ENCODE data around the gene GMIP.

Gene GMIP

GRCh38 chr19:19657397-19657783 is 13.9 kb upstream of the GMIP start:
- TF ChIP-seq USF1 (IDR thresholded peaks at IDR 0.05) (no peak), FOXM1 (IDR thresholded peaks at IDR 0.05; ENCODE audit: borderline replicate concordance, low read depth) (no peak), CREB1 (IDR thresholded peaks at IDR 0.05; ENCODE audit: low read depth) (no peak), CEBPB (IDR thresholded peaks at IDR 0.05) (no peak), TCF12 (IDR thresholded peaks at IDR 0.05; ENCODE audit: low read depth) (no peak), YY1 (IDR thresholded peaks at IDR 0.05; ENCODE audit: low read depth) (no peak), NFIC (IDR thresholded peaks at IDR 0.05) (no peak), TEAD4 (IDR thresholded peaks at IDR 0.05) (no peak), RAD21 (IDR thresholded peaks at IDR 0.05; ENCODE audit: low read depth) (no peak), REST (IDR thresholded peaks at IDR 0.05; ENCODE audit: low read depth) (no peak), MAX (IDR thresholded peaks at IDR 0.05) (no peak), ZBTB7A (IDR thresholded peaks at IDR 0.05; ENCODE audit: low read depth) (no peak), EGR1 (IDR thresholded peaks at IDR 0.05) (no peak)

DNA sequence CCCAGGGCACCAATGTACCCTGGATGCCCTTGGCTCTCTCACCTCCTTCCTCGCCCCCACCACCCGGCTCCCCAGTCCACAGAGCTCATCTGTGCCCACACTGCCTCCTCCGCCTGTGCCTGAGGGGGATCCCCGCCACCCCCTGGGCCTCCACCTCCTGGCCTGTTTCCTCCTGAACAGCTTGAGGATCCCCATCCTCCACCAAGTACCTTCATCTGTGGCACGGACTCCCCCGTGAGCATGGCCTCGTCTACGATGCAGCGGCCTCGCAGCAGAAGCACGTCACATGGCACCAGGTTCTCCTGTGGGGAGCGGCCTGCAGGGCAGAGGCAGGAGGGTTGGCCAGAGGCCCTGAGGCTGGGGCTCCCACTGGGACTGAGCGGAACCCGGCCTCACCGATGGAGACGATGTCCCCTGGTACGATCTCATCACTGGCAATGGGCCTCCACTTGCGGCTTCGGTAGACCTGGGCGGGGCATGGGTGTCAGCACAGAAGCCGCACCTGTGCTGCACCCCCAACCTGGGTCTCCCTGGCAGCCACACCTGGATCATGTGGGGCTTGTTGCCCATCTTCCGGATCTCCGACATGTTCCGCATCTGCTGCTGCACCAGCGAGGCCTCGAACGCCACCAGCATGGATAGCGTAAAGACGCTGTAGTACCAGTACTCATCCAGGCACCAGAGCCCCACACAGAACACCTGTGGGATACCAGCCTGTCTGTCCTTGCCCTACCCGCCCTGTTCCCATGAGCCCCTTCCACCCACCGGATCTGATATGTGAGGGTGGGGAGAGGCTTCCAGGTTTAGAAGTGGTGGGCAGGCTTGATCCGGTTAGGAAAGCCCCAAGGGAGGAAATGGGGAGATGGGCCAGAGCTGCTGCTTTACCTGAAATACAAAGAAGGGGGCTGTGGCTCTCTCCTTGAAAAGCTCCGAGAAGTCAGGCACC is 13.3 kb upstream of the GMIP start:
- TF ChIP-seq ZBTB7A (IDR thresholded peaks at IDR 0.05; ENCODE audit: low read depth) = no peak
- TF ChIP-seq TAF1 (IDR thresholded peaks at IDR 0.05; ENCODE audit: low read depth) = no peak
- TF ChIP-seq MAX (IDR thresholded peaks at IDR 0.05) = no peak
- TF ChIP-seq EP300 (IDR thresholded peaks at IDR 0.05; ENCODE audit: borderline replicate concordance) = no peak
- no peak for TF ChIP-seq TEAD4 (IDR thresholded peaks at IDR 0.05)
- no peak for TF ChIP-seq REST (IDR thresholded peaks at IDR 0.05; ENCODE audit: low read depth)

DNA sequence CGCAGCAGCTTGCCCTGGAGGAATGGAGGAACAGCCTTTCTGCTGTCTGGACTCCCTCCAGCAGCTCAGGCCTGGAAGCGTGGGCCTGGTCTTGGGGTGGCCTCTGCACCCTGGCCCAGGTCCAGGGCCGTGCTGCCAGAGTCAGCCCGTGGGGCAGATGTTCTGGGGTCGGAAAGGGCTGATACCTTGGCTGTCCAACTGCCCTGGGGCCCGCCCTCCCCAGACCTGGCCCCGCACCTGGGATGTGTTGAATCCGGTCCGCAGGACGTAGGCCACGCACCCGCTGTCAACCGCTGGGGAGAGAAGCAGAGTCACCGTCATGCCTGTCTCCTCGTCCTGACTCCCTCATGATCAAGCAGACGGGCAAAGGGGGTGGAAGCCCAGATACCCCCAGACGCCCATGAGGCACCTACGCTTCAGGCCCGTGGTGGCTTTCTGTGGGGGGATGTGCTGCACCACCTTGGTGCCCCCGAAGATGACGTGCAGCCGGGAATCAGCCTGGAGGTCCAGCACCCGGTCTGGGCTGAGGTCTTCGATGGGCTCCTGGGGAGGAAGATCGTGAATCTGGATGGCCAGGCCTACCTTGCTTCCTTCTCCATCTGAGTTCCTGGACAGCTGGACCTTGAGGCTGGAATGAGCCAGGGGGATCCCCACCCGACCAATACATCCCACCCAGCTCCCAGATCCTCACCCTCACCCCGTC is 12.3 kb upstream of the GMIP start:
- TF ChIP-seq FOXM1 (IDR thresholded peaks at IDR 0.05; ENCODE audit: borderline replicate concordance, low read depth) (no peak), EGR1 (IDR thresholded peaks at IDR 0.05) (no peak), NFIC (IDR thresholded peaks at IDR 0.05) (no peak), MAX (IDR thresholded peaks at IDR 0.05) (no peak), RAD21 (IDR thresholded peaks at IDR 0.05; ENCODE audit: low read depth) (no peak), REST (IDR thresholded peaks at IDR 0.05; ENCODE audit: low read depth) (no peak), USF1 (IDR thresholded peaks at IDR 0.05) (no peak), ZBTB7A (IDR thresholded peaks at IDR 0.05; ENCODE audit: low read depth) (no peak), TEAD4 (IDR thresholded peaks at IDR 0.05) (no peak), TAF1 (IDR thresholded peaks at IDR 0.05; ENCODE audit: low read depth) (no peak), TCF12 (IDR thresholded peaks at IDR 0.05; ENCODE audit: low read depth) (no peak), EP300 (IDR thresholded peaks at IDR 0.05; ENCODE audit: borderline replicate concordance) (no peak), CREB1 (IDR thresholded peaks at IDR 0.05; ENCODE audit: low read depth) (no peak), CEBPB (IDR thresholded peaks at IDR 0.05) (no peak)

Data from Ishikawa (cell line).